Keratinocyte (primary cell): Measurements from ENCODE around the gene SDK2. TPM values are rescaled to one million over a fixed set of nuclear protein-coding genes. Genes with fewer than 3 reads are reported as not detected.

ENCODE experiments used
- DNase-seq: peaks from one replicate; pipeline ENCODE4 v3.0.0-alpha.2; 2011; ENCODE audit warnings: low read depth, missing footprints, low spot score
- FAIRE-seq: peaks from 2 replicates; lab custom pipeline; 2011; peaks lifted over from hg19 to GRCh38; lab: Jason Lieb, UNC
- H2AFZ ChIP-seq: 2 replicates; pipeline ENCODE4 v1.6.0; 2012; ENCODE audit warnings: low read length, control low read depth, inconsistent platforms; ENCODE audit not compliant: control insufficient read depth
- H3K27ac ChIP-seq: 2 replicates; pipeline ENCODE4 v1.5.1; 2011; ENCODE audit warnings: low read length; ENCODE audit not compliant: control insufficient read depth, insufficient read depth
- H3K27me3 ChIP-seq: 3 replicates; pipeline ENCODE4 v1.6.0; 2011; ENCODE audit warnings: low read length; ENCODE audit not compliant: control insufficient read depth, insufficient read depth; ENCODE audit errors: extremely low read depth
- H3K36me3 ChIP-seq, 2 experiments: 2 replicates in 1 of 2; 3 replicates in 1 of 2; pipeline ENCODE4 v1.5.1; 2011; ENCODE audit warnings: low read length in 2 of 2, mild to moderate bottlenecking in 1 of 2; ENCODE audit not compliant: control insufficient read depth in 2 of 2, insufficient read depth in 2 of 2; ENCODE audit errors: extremely low read depth in 1 of 2
- H3K4me1 ChIP-seq: 3 replicates; pipeline ENCODE4 v1.5.1; 2011; ENCODE audit warnings: low read length; ENCODE audit not compliant: control insufficient read depth, insufficient read depth; ENCODE audit errors: extremely low read depth
- H3K4me2 ChIP-seq: 3 replicates; pipeline ENCODE4 v1.6.0; 2011; ENCODE audit warnings: low read depth, low read length; ENCODE audit not compliant: control insufficient read depth, insufficient read depth; ENCODE audit errors: extremely low read depth
- H3K4me3 ChIP-seq, 3 experiments: fragments of 200-600 bp in 1 of 3; sonication (generic) in 1 of 3; 2 replicates in 2 of 3; 3 replicates in 1 of 3; pipeline ENCODE4 v1.5.1; 2011 to 2016; ENCODE audit warnings: low read length in 3 of 3, mild to moderate bottlenecking in 3 of 3, control low read depth in 2 of 3, inconsistent platforms in 1 of 3, low read depth in 1 of 3, mixed read lengths in 1 of 3, mixed run types in 1 of 3, moderate library complexity in 1 of 3; ENCODE audit not compliant: control insufficient read depth in 2 of 3, insufficient read depth in 2 of 3; ENCODE audit errors: extremely low read depth in 1 of 3
- H3K79me2 ChIP-seq: 2 replicates; pipeline ENCODE4 v1.6.0; 2012; ENCODE audit warnings: low read length; ENCODE audit not compliant: control insufficient read depth, insufficient read depth
- H3K9ac ChIP-seq: 3 replicates; pipeline ENCODE4 v1.6.0; 2011; ENCODE audit warnings: low read length; ENCODE audit not compliant: control insufficient read depth, insufficient read depth; ENCODE audit errors: extremely low read depth
- H3K9me1 ChIP-seq: 3 replicates; pipeline ENCODE4 v1.6.0; 2011; ENCODE audit warnings: low read length; ENCODE audit not compliant: control insufficient read depth, insufficient read depth; ENCODE audit errors: extremely low read depth
- H3K9me3 ChIP-seq: 2 replicates; pipeline ENCODE4 v1.5.1; 2012; ENCODE audit warnings: low read depth, low read length; ENCODE audit not compliant: control insufficient read depth
- H4K20me1 ChIP-seq: 3 replicates; pipeline ENCODE4 v1.6.0; 2011; ENCODE audit warnings: low read length; ENCODE audit not compliant: control insufficient read depth, insufficient read depth; ENCODE audit errors: extremely low read depth
- CTCF ChIP-seq, 3 experiments: IDR thresholded peaks in 1 of 3; conservative IDR thresholded peaks in 1 of 3; optimal IDR thresholded peaks in 1 of 3; 2 replicates in 2 of 3; 3 replicates in 1 of 3; pipeline versions ENCODE3 to v1.5.1; 2011; ENCODE audit warnings: low read length in 3 of 3, mild to moderate bottlenecking in 3 of 3, moderate library complexity in 2 of 3, control low read depth in 1 of 3, inconsistent platforms in 1 of 3; ENCODE audit not compliant: insufficient read depth in 2 of 3; ENCODE audit errors: extremely low read depth in 1 of 3
- EZH2 ChIP-seq: IDR thresholded peaks from one replicate; pipeline ENCODE4 v1.6.1; 2012; ENCODE audit warnings: inconsistent platforms, mild to moderate bottlenecking, low read length, moderate library complexity
- dilution Hi-C: fragments of 300-500 bp; cut with MboI; formaldehyde crosslinking; loops from one replicate; pipeline ENCODE4 v1.7.0; 2020; ENCODE audit warnings: low sequenced_read_pairs; ENCODE audit not compliant: extremely low pct_ligation_motif_present
- polyA plus RNA-seq, 5 experiments: library from polyadenylated mRNA; depleted of rRNA in 3 of 5; stranded (reverse) in 3 of 5; stranded (forward) in 1 of 5; unstranded in 1 of 5; fragments of >200 nt; gene quantifications; 1 replicate in 1 of 5; 2 replicates in 3 of 5; 3 replicates in 1 of 5; pipeline versions ENCODE4 v1.2.1 to v1.2.3, GENCODE V29; 2011 to 2012; ENCODE audit warnings: missing spikeins in 2 of 5, low read depth in 1 of 5, low replicate concordance in 1 of 5

Gene SDK2
- polyA plus RNA-seq, 1 donor (not counting 4 experiments of a cell fraction or from before 2014, with no cell fraction given), result 1.8 TPM

- H3K27me3 ChIP-seq, result peaks cover 2% of the 10 kb centered on the region
- DNase-seq, result no peak
- no peak for FAIRE-seq
Observed at GRCh38 chr17:73580073-73580710, 64.1 kb downstream of the SDK2 start.

GRCh38 chr17:73576556-73577098 lies 67.6 kb downstream of the SDK2 start:
- Histone ChIP-seq H3K4me1 (no peaks in the 10 kb centered on the region), H3K9me1 (no peaks in the 10 kb centered on the region), H4K20me1 (peaks cover 4% of the 10 kb centered on the region), H3K4me2 (no peak overlapping the region), H3K27me3 (peaks cover 2% of the 10 kb centered on the region), H2AFZ (no peak overlapping the region), H3K36me3 (no peaks in the 10 kb centered on the region), H3K9ac (no peak overlapping the region), H3K9me3 (no peaks in the 10 kb centered on the region), H3K79me2 (no peaks in the 10 kb centered on the region), H3K27ac (no peak overlapping the region), H3K4me3 (no peak overlapping the region)
- no peak for TF ChIP-seq EZH2
- no peak for TF ChIP-seq CTCF (optimal IDR thresholded peaks at IDR 0.05 in 1 of 3, IDR thresholded peaks at IDR 0.05 in 1 of 3, conservative IDR thresholded peaks at IDR 0.05 in 1 of 3; ENCODE audit: extremely low read depth in 1 of 3, insufficient read depth in 2 of 3, low read length in 3 of 3)
- DNase-seq, result no peak
- dilution Hi-C loops, result no loop called here
- no peak for FAIRE-seq

More at GRCh38 chr17:73580073-73580710, 64.1 kb downstream of the SDK2 start:
- Histone ChIP-seq H4K20me1 (peaks cover 4% of the 10 kb centered on the region), H2AFZ (no peak overlapping the region), H3K36me3 (no peaks in the 10 kb centered on the region), H3K4me3 (no peak overlapping the region), H3K4me1 (no peaks in the 10 kb centered on the region), H3K9me3 (no peaks in the 10 kb centered on the region), H3K27ac (no peak overlapping the region), H3K79me2 (no peaks in the 10 kb centered on the region), H3K9me1 (no peaks in the 10 kb centered on the region), H3K4me2 (no peak overlapping the region), H3K9ac (no peak overlapping the region)
- dilution Hi-C loops, result no loop called here
- no peak for TF ChIP-seq CTCF (optimal IDR thresholded peaks at IDR 0.05 in 1 of 3, IDR thresholded peaks at IDR 0.05 in 1 of 3, conservative IDR thresholded peaks at IDR 0.05 in 1 of 3; ENCODE audit: extremely low read depth in 1 of 3, insufficient read depth in 2 of 3, low read length in 3 of 3)
